Measurements from ENCODE around the gene NPFF. TPM values are rescaled to one million over a fixed set of nuclear protein-coding genes. Genes with fewer than 3 reads are reported as not detected.

NPFF gene
- polyA plus RNA-seq, 1 experiment: not detected

GRCh38 chr12:53543539-53543938 lies 36.3 kb upstream of the NPFF start:
- ChIA-PET POLR2A (interaction anchor here (0.5 to 1.6 kb wide), 3 partner anchors 120 to 132 kb away, joined by 3 to 11 read pairs (median 3); partner anchors contain the start of gene ATP5MC2), CTCF (interaction anchor here (0.6 to 5.2 kb wide), 35 partner anchors 8 to 203 kb away, joined by 3 to 103 read pairs (median 4); partner anchors contain the start of genes ATF7 and ATP5MC2)
- Histone ChIP-seq H3K27ac (ENCODE audit: low read depth, low read length) (peak overlapping the region; percentile 52), H3K27me3 (ENCODE audit: control insufficient read depth, insufficient read depth, low read length) (no peaks in the 10 kb centered on the region), H3K4me3 (ENCODE audit: low read depth, low read length) (no peak overlapping the region), H3K9me3 (ENCODE audit: control insufficient read depth, insufficient read depth, low read length) (no peaks in the 10 kb centered on the region)
- TF ChIP-seq, protein P1, sequence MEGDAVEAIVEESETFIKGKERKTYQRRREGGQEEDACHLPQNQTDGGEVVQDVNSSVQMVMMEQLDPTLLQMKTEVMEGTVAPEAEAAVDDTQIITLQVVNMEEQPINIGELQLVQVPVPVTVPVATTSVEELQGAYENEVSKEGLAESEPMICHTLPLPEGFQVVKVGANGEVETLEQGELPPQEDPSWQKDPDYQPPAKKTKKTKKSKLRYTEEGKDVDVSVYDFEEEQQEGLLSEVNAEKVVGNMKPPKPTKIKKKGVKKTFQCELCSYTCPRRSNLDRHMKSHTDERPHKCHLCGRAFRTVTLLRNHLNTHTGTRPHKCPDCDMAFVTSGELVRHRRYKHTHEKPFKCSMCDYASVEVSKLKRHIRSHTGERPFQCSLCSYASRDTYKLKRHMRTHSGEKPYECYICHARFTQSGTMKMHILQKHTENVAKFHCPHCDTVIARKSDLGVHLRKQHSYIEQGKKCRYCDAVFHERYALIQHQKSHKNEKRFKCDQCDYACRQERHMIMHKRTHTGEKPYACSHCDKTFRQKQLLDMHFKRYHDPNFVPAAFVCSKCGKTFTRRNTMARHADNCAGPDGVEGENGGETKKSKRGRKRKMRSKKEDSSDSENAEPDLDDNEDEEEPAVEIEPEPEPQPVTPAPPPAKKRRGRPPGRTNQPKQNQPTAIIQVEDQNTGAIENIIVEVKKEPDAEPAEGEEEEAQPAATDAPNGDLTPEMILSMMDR (IDR thresholded peaks at IDR 0.05; ENCODE audit: low read depth, low read length): peak; percentile 98
- DNase-seq (ENCODE audit: low read depth, low spot score): peak; percentile 41

DNA sequence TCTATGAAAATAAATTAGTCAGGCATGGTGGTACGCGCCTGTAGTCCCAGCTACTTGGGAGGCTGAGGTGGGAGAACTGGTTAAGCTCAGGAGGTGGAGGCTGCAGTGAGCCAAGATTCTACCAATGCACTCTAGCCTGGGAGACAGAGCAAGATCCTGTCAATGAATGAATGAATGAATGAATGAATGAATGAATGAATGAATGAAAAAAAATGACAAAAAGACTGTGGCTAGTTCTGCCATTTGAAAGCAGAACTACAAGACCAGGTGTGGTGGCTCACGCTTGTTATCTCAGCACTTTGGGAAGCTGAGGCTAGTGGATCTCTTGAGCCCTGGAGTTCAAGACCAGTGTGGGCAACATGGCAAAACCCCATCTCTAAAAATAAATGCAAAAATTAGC lies 32.2 kb upstream of the NPFF start:
- Histone ChIP-seq H3K4me3 (ENCODE audit: low read depth, low read length) (no peak overlapping the region), H3K9me3 (ENCODE audit: control insufficient read depth, insufficient read depth, low read length) (no peaks in the 10 kb centered on the region), H3K27ac (ENCODE audit: low read depth, low read length) (no peak overlapping the region), H3K27me3 (ENCODE audit: control insufficient read depth, insufficient read depth, low read length) (no peaks in the 10 kb centered on the region)
- TF ChIP-seq, protein P1 (IDR thresholded peaks at IDR 0.05; ENCODE audit: low read depth, low read length): no peak
- no peak for DNase-seq (ENCODE audit: low read depth, low spot score)
- ChIA-PET POLR2A (no interaction called here), CTCF (interaction anchor here (0.9 to 2.5 kb wide), 2 partner anchors 136 to 205 kb away, joined by 3 to 11 read pairs; partner anchors contain the start of gene ATP5MC2)

- Histone ChIP-seq H3K27ac (ENCODE audit: low read depth, low read length) (no peak overlapping the region), H3K4me3 (ENCODE audit: low read depth, low read length) (no peak overlapping the region), H3K9me3 (ENCODE audit: control insufficient read depth, insufficient read depth, low read length) (no peaks in the 10 kb centered on the region), H3K27me3 (ENCODE audit: control insufficient read depth, insufficient read depth, low read length) (no peaks in the 10 kb centered on the region)
- DNase-seq (ENCODE audit: low read depth, low spot score): no peak
- ChIA-PET POLR2A (interaction anchor here (1.0 kb wide), 1 partner anchor 37 kb away, joined by 3 read pairs; the partner anchor contains the start of gene TARBP2), CTCF (interaction anchor here (0.9 to 2.5 kb wide), 2 partner anchors 138 to 208 kb away, joined by 4 to 11 read pairs; partner anchors contain the start of gene ATP5MC2)
- TF ChIP-seq, protein P1 (IDR thresholded peaks at IDR 0.05; ENCODE audit: low read depth, low read length): no peak
Observed at GRCh38 chr12:53538209-53538689, 31.0 kb upstream of the NPFF start.

GRCh38 chr12:53536962-53537361 lies 29.7 kb upstream of the NPFF start:
- CTCF ChIA-PET: no interaction called here
- POLR2A ChIA-PET: no interaction called here
- H3K4me3 ChIP-seq (ENCODE audit: low read depth, low read length): no peak overlapping the region
- H3K27ac ChIP-seq (ENCODE audit: low read depth, low read length): no peak overlapping the region
- DNase-seq (ENCODE audit: low read depth, low spot score): no peak
- H3K9me3 ChIP-seq (ENCODE audit: control insufficient read depth, insufficient read depth, low read length): no peaks in the 10 kb centered on the region
- TF ChIP-seq, protein P1 (IDR thresholded peaks at IDR 0.05; ENCODE audit: low read depth, low read length): no peak
- H3K27me3 ChIP-seq (ENCODE audit: control insufficient read depth, insufficient read depth, low read length): no peaks in the 10 kb centered on the region

DNA sequence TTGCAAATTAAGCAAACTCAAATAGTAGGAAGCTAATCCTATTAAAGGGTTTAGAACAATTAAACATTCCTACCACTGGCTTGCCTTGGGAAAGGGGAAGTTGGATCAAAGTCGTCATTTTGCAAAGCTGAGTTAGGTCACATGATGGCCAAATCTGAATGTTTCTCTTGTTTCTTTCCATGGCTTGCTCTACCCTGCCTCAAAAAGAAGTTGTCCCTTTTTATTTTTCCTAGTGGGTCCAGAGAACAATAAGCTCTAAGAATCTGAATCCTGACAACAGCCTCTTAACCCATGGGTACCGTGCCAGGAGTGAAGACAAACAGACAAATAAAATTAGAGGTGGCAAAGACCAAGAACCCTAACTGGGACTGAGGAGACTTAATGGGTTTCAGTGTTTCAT lies 26.2 kb upstream of the NPFF start:
- TF ChIP-seq, protein P1 (IDR thresholded peaks at IDR 0.05; ENCODE audit: low read depth, low read length): no peak
- Histone ChIP-seq H3K27ac (ENCODE audit: low read depth, low read length) (no peak overlapping the region), H3K9me3 (ENCODE audit: control insufficient read depth, insufficient read depth, low read length) (no peaks in the 10 kb centered on the region), H3K4me3 (ENCODE audit: low read depth, low read length) (no peak overlapping the region), H3K27me3 (ENCODE audit: control insufficient read depth, insufficient read depth, low read length) (no peaks in the 10 kb centered on the region)
- CTCF ChIA-PET: interaction anchor here (0.8 to 1.2 kb wide), 2 partner anchors 10 to 142 kb away, joined by 3 to 4 read pairs; partner anchors contain the start of gene ATP5MC2
- POLR2A ChIA-PET: interaction anchor here (0.6 kb wide), 1 partner anchor 188 kb away, joined by 3 read pairs; no protein-coding TSS in a partner anchor
- no peak for DNase-seq (ENCODE audit: low read depth, low spot score)
